Parietal lobe (tissue), 1 donor: ENCODE results near the gene MMUT. TPM values are rescaled to one million over a fixed set of nuclear protein-coding genes. Genes with fewer than 3 reads are reported as not detected.

Experiments used
- total RNA-seq: library from RNA; depleted of rRNA; stranded (reverse); fragments of >200 nt; gene quantifications from one replicate; pipeline ENCODE4 v1.2.3, GENCODE V29; 2014

MMUT gene
- total RNA-seq: 22.8 TPM

GRCh38 chr6:49462927-49463611 lies at the start of gene MMUT, which contains the start of gene CENPQ:
MMUT (minus strand) TSS chr6:49463253; CDS start chr6:49459466, 3,787 bp downstream.
CENPQ (plus strand) TSS chr6:49463370; CDS start chr6:49470177, 6,807 bp downstream.

DNA sequence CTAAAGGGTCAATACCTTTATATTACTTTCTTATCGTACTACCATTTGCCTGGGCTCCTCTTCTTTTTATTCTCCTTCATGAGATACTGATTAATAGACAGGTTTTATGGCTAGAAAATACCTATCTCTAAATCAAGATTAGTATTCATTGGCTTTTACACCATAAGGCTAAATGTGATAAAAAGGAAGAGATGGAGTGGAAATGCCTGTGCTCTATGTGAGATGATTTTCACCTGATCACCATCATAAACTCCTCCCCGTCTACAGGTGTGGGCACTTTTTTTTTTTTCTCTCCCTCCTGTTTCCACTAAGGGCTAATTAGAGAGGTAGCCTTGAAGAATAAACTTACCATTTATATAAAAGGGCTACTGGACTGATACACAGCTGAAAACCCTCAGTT lies 36.6 kb upstream of the MMUT start, which contains the start of gene GLYATL3:
TSS of gene GLYATL3 (plus strand) at position 301 of the 400 bp plus-strand sequence. CDS start 12,068 bp downstream, outside the sequence.

Other genes starting within 250 kb of the MMUT start
- 5.0 TPM for gene CENPQ, start 117 bp upstream of the MMUT start, total RNA-seq
- gene GLYATL3, start 36.7 kb upstream of the MMUT start, total RNA-seq: not detected
- gene C6orf141, start 87.4 kb upstream of the MMUT start, total RNA-seq: 1.3 TPM
- 0.31 TPM for gene RHAG, start 173.6 kb upstream of the MMUT start, total RNA-seq